Astrocyte of the hippocampus (primary cell): ENCODE data around the gene DAO.
A peak's percentile ranks its signal among the peaks of the same experiment; 100 is the strongest.

Source experiments
- DNase-seq: peaks from one replicate; pipeline ENCODE4 v3.0.0; 2011; ENCODE audit warnings: low read depth, low spot score

Gene DAO

GRCh38 chr12:108918960-108919642 is 39.2 kb downstream of the DAO start:
- no peak for DNase-seq

GRCh38 chr12:108921946-108922345 is 42.1 kb downstream of the DAO start:
- no peak for DNase-seq

GRCh38 chr12:108922918-108923317 is 43.0 kb downstream of the DAO start:
- DNase-seq = no peak

- no peak for DNase-seq
Observed at GRCh38 chr12:108928695-108929094, 48.8 kb downstream of the DAO start.

- no peak for DNase-seq
Observed at GRCh38 chr12:108930155-108930554, 50.3 kb downstream of the DAO start.

GRCh38 chr12:108930756-108931155 is 50.9 kb downstream of the DAO start:
- no peak for DNase-seq

- DNase-seq = no peak
Observed at GRCh38 chr12:108933949-108934348, 54.1 kb downstream of the DAO start.

GRCh38 chr12:108935159-108935763 is 55.4 kb downstream of the DAO start:
- DNase-seq = no peak

GRCh38 chr12:108938247-108938924 is 58.5 kb downstream of the DAO start:
- no peak for DNase-seq

- peak; percentile 17 for DNase-seq
Observed at GRCh38 chr12:108939594-108939993, 59.7 kb downstream of the DAO start.

- no peak for DNase-seq
Observed at GRCh38 chr12:108940138-108940537, 60.2 kb downstream of the DAO start.

GRCh38 chr12:108947097-108947496 is 67.2 kb downstream of the DAO start:
- DNase-seq = no peak

GRCh38 chr12:108948367-108948766 is 68.5 kb downstream of the DAO start:
- no peak for DNase-seq

GRCh38 chr12:108949976-108950375 is 70.1 kb downstream of the DAO start:
- DNase-seq = no peak
